Measurements from ENCODE around the gene ATG101.

ATG101 gene

GRCh38 chr12:52042706-52043385, 26.9 kb upstream of the ATG101 start:
- DNase-seq: no peak

GRCh38 chr12:52043386-52044212, 26.2 kb upstream of the ATG101 start:
- no peak for DNase-seq

DNA sequence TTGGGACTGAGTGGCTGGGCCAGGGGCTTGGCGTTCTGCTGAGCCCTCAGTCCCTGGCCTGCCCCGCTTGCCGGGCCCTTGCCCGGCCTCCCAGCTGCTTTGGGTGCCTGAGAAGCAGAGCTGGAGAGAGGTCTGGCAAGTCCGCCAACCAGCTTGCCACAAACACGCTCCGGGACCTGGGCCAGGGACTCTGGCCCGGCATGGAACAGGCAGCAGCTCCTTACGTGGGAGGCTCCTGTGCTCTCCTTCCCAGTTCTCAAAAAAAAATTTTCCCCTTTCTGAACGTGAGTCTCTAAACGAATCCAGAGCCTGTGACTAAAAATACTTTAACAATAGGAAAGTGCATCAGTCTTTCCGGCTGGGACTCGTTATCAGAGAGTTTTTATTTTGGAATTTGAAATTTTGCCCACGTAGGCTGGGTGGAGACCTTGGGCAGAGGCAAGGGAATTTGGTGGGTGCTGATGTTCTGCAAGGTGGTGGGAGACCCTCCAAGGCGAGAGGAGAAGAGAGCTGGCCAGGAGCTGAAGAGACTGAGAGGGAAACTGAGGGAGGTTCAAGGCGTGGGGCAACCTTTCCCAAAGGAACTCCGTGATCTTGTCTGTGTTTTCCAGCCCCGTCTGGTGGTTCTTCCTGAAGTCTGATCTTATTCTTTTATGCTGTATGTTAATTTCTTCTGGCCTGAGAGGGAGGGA, 25.3 kb upstream of the ATG101 start:
- DNase-seq: no peak

DNA sequence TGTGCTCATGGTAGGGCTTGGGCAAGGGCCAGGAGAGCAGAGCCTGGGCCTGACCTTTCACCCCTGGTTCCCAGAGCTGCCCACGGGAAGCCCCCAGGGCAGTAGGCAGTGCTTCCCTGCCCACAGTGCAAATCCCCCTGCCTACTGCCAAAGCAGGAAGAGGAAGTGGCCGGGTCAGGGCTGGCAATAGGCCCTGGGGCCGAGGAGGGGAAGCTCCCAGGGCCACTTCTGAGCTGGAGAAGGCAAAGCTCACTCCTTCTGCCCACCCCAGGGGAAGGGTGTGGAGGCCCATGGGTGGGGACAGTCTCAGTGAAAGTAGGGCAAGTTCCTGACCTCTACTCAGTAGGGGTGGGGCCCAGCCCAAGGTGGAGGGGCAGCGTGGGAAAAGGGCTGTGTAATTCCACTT, 24.0 kb upstream of the ATG101 start:
- peak; percentile 60 for DNase-seq

- DNase-seq: no peak
Observed at GRCh38 chr12:52046859-52047258, 22.9 kb upstream of the ATG101 start.

DNA sequence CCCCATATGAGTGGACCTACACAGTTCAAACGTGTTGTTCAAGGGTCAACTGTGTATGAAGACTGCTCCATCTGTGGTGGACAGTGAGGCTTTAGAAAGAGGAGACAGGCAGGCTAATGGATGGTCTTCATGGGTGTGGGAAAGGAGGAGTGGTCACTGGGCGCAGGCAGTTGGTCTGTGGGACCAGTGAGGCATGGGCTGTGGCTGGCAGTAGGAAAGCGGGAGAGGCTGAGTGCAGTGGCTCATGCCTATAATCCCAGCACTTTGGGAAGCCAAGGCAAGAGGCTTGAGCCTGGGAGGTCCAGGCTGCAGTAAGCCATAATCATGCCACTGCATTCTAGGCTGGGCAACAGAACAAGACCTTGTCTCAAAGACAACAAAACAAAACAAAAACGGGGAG, 20.5 kb upstream of the ATG101 start:
- no peak for DNase-seq

GRCh38 chr12:52049688-52050087, 20.1 kb upstream of the ATG101 start:
- DNase-seq: no peak

DNA sequence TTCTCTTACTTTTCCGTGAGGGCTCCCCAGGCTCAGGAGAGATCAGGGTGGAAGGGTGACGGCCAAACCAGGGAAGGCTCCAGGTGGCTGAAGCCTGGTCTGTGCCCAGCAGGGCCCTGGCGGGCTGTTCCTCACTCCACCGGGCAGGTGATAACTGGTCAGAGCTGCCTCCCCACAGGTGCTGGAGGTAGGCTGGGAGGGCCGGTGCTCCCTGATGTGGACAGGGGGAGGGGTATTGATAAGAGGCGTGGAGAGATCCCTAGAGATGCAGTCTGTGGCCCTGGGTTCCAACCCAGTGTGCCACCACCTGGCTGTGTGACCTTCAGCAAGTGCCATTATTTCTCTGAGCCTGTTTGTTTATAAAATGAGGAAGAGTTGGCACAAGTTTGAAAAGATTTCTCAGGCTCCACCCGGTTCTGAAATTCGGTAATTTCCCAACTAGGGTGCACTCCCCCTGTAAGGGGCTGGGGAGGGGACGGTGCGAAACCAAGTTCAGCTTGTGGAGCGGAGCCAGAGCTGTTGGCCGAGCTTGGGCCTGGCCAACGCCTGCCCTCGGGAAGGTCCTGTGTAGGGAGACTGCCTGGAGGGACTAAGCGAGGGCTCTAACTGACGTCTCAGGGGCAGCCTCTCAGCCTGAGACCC, 19.5 kb upstream of the ATG101 start:
- peak; percentile 64 for DNase-seq

GRCh38 chr12:52050758-52051541, 18.8 kb upstream of the ATG101 start, which contains the start of gene NR4A1:
NR4A1 (plus strand) TSS chr12:52051442; CDS start chr12:52054329, 2,887 bp downstream.
- peak; percentile 98 for DNase-seq

GRCh38 chr12:52052468-52053186, 17.2 kb upstream of the ATG101 start:
- DNase-seq: no peak

DNA sequence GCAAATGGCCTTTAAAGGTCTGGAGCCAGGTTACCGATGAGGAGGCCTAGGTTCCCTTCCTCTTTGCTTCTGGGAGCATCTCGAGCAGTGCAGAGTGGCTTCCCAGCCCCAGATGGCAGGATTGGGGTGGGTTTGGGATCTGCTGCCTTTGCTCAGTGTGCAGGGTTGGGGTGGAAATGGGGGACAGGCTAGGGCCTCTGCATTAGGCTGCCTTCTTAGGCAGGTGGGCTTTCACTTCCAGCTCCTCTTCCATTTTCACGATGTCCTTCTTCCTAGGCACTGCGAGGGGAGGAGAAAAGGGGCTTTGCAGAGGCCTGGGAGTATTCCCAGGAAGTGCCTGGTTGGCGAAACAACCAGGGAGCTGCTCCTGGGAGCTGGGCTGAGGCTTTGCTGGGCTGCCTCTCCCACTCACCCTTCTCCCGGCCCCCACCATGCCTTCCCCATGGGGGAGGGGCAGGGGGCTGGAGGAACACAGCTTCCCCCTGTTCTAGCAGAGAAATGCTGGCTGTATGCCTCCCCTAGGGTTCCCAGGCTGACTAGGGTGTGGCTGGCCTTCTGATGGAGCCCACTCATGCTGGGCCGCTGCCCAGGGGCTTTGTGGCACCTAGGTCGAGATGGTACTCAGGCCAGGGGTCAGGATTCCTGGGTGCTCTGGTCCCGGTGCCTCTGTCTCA, 16.1 kb upstream of the ATG101 start:
- no peak for DNase-seq

DNA sequence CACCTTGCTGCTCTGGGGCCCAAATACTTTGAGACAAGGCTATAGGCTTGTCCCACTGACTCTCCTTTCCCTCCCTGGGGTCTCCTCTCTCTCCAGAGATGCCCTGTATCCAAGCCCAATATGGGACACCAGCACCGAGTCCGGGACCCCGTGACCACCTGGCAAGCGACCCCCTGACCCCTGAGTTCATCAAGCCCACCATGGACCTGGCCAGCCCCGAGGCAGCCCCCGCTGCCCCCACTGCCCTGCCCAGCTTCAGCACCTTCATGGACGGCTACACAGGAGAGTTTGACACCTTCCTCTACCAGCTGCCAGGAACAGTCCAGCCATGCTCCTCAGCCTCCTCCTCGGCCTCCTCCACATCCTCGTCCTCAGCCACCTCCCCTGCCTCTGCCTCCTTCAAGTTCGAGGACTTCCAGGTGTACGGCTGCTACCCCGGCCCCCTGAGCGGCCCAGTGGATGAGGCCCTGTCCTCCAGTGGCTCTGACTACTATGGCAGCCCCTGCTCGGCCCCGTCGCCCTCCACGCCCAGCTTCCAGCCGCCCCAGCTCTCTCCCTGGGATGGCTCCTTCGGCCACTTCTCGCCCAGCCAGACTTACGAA, 15.4 kb upstream of the ATG101 start:
- DNase-seq: no peak

- DNase-seq: no peak
Observed at GRCh38 chr12:52054833-52055730, 14.7 kb upstream of the ATG101 start.

- DNase-seq: no peak
Observed at GRCh38 chr12:52055731-52056711, 13.8 kb upstream of the ATG101 start.

GRCh38 chr12:52056801-52057637, 12.8 kb upstream of the ATG101 start:
- DNase-seq: peak; percentile 59

GRCh38 chr12:52057638-52058576, 11.9 kb upstream of the ATG101 start:
- DNase-seq: no peak

Data from islet precursor cell (in vitro differentiated cells).